Thoracic aorta (tissue), 2 donors: ENCODE measurements around the gene FAAP100. TPM values are rescaled to one million over a fixed set of nuclear protein-coding genes. Genes with fewer than 3 reads are reported as not detected.
A peak's percentile ranks its signal among the peaks of the same experiment; 100 is the strongest.

Source experiments
- ATAC-seq: fragments of 150-250 bp; one replicate; pipeline ENCODE4 v1.8.0; 2017; ENCODE audit warnings: low read depth; ENCODE audit not compliant: insufficient number of reproducible peaks, low FRiP score
- DNase-seq: peaks from one replicate; pipeline ENCODE4 v3.0.0-alpha.2; 2020; ENCODE audit warnings: low spot score
- H3K27ac ChIP-seq, 2 donors: fragments of 200-600 bp; sonication (generic); 1 replicate in 1 of 2; 2 replicates in 1 of 2; pipeline ENCODE4 v1.5.1; 2016; ENCODE audit warnings: mild to moderate bottlenecking in 2 of 2, moderate library complexity in 2 of 2
- H3K27me3 ChIP-seq: fragments of 200-600 bp; sonication (generic); replicated peaks from 2 replicates; pipeline ENCODE4 v1.6.0; 2016; ENCODE audit warnings: mild to moderate bottlenecking; ENCODE audit not compliant: insufficient read depth
- H3K36me3 ChIP-seq: fragments of 200-600 bp; sonication (generic); one replicate; pipeline ENCODE4 v1.5.1; 2016
- H3K4me1 ChIP-seq, 2 donors: fragments of 200-600 bp; sonication (generic); 1 replicate in 1 of 2; 2 replicates in 1 of 2; pipeline versions ENCODE4 v1.5.1 to v1.6.0; 2016; ENCODE audit warnings: low read depth in 2 of 2, mild to moderate bottlenecking in 1 of 2; ENCODE audit not compliant: control insufficient read depth in 1 of 2
- H3K4me3 ChIP-seq: fragments of 200-600 bp; sonication (generic); 2 replicates; pipeline ENCODE4 v1.5.1; 2016; ENCODE audit warnings: mild to moderate bottlenecking
- H3K9me3 ChIP-seq: fragments of 200-600 bp; sonication (generic); 2 replicates; pipeline ENCODE4 v1.5.1; 2016
- CTCF ChIP-seq: fragments of 200-600 bp; sonication (generic); IDR thresholded peaks from one replicate; pipeline ENCODE4 v1.5.1; 2019; ENCODE audit warnings: antibody characterized with exemption
- total RNA-seq, 2 donors: library from RNA; depleted of rRNA; stranded (reverse); fragments of >200 nt; gene quantifications; one replicate each; pipeline versions ENCODE4 v1.1.0 to v1.2.3, GENCODE V29; 2016

The FAAP100 gene
- total RNA-seq, 2 donors from 2014 or later = 43.2 to 57.9 TPM

- no peaks in the 10 kb centered on the region for H3K9me3 ChIP-seq
- peaks cover 0 to 4% of the 10 kb centered on the region in 2 donors for H3K4me1 ChIP-seq
- DNase-seq (no peak), ATAC-seq (no peak)
- no peak overlapping the region for H3K27ac ChIP-seq
- no peaks in the 10 kb centered on the region for H3K27me3 ChIP-seq
- no peak overlapping the region for H3K4me3 ChIP-seq
- H3K36me3 ChIP-seq = peaks cover 25% of the 10 kb centered on the region
- TF ChIP-seq CTCF = no peak
These were observed 12.6 kb downstream of the FAAP100 start for GRCh38 chr17:81539571-81539900.

GRCh38 chr17:81538651-81539570, 13.2 kb downstream of the FAAP100 start:
- no peaks in the 10 kb centered on the region for H3K9me3 ChIP-seq
- TF ChIP-seq CTCF = no peak
- peaks cover 19% of the 10 kb centered on the region for H3K36me3 ChIP-seq
- ATAC-seq (no peak), DNase-seq (no peak)
- no peaks in the 10 kb centered on the region for H3K27me3 ChIP-seq
- no peak overlapping the region for H3K27ac ChIP-seq
- H3K4me1 ChIP-seq = peaks cover 0 to 4% of the 10 kb centered on the region in 2 donors
- H3K4me3 ChIP-seq = no peak overlapping the region

GRCh38 chr17:81537856-81538555, 14.1 kb downstream of the FAAP100 start:
- H3K27me3 ChIP-seq = no peaks in the 10 kb centered on the region

GRCh38 chr17:81537343-81537855, 14.8 kb downstream of the FAAP100 start:
- H3K27me3 ChIP-seq = no peaks in the 10 kb centered on the region
- TF ChIP-seq CTCF = peak; percentile 57
- peaks cover 0 to 4% of the 10 kb centered on the region in 2 donors for H3K4me1 ChIP-seq

More at GRCh38 chr17:81537856-81538555, 14.1 kb downstream of the FAAP100 start:
- Histone ChIP-seq H3K9me3 (no peaks in the 10 kb centered on the region), H3K4me3 (no peak overlapping the region), H3K4me1 (peaks cover 0 to 4% of the 10 kb centered on the region in 2 donors), H3K27ac (no peak overlapping the region), H3K36me3 (peaks cover 14% of the 10 kb centered on the region)
- no peak for TF ChIP-seq CTCF
- ATAC-seq (no peak), DNase-seq (no peak)

More at GRCh38 chr17:81537343-81537855, 14.8 kb downstream of the FAAP100 start:
- Histone ChIP-seq H3K9me3 (no peaks in the 10 kb centered on the region), H3K4me3 (no peak overlapping the region), H3K27ac (no peak overlapping the region), H3K36me3 (peaks cover 14% of the 10 kb centered on the region)
- no peak for DNase-seq
- no peak for ATAC-seq
